ENCODE data around the gene MED9. TPM values are rescaled to one million over a fixed set of nuclear protein-coding genes. Genes with fewer than 3 reads are reported as not detected.

MED9 gene
- total and polyA plus RNA-seq, 9 of the 15 experiments (the other 6 are each of a cell fraction or from before 2014, with no cell fraction given): 2.2 to 15.8 (median 12.7) TPM

DNA sequence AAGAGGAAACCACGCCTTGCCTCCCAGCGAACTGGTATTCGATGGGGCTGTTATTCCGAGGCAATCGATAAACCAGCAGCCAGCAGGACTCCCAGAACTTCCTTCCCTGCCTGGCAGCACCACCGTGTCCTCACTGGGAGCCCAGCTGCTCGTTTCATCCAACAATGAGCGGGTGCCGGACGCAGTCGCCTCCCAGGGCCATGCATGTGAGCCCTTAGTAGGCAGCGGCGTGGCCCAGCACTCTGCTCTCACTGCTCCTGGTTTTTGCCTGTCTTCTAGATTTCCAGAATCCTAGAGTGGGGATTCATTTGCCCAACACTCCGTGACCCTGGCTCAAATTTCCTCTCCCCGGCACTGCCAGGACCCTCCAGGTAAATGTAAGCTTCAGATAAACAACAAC lies 48.5 kb downstream of the MED9 start:
- intact Hi-C loops (cut with micrococcal nuclease): no loop called here
- no peak overlapping the region for H3K4me3 ChIP-seq
- H3K4me1 ChIP-seq (replicated peaks in 1 of 2; ENCODE audit: control insufficient read depth in 2 of 2, insufficient read depth in 2 of 2, low read length in 2 of 2): peaks cover 0 to 14% of the 10 kb centered on the region in 2 experiments; a peak in 2 of 5 replicates
- no peaks in the 10 kb centered on the region for H3K79me2 ChIP-seq (ENCODE audit: control insufficient read depth, insufficient read depth, low read length)
- H3K27me3 ChIP-seq (ENCODE audit: control insufficient read depth in 2 of 2, insufficient read depth in 2 of 2, low read length in 2 of 2): no peaks in the 10 kb centered on the region
- no peaks in the 10 kb centered on the region for H4K20me1 ChIP-seq (replicated peaks; ENCODE audit: control insufficient read depth, insufficient read depth, low read length)
- ATAC-seq (no peak), DNase-seq (ENCODE audit: extremely low read depth in 1 of 4, low spot score in 3 of 4) (no peak), FAIRE-seq (no peak)
- H3K4me2 ChIP-seq (ENCODE audit: insufficient read depth, low read length): no peak overlapping the region
- no peaks in the 10 kb centered on the region for H3K9me3 ChIP-seq (replicated peaks; ENCODE audit: control insufficient read depth, insufficient read depth, low read depth, low read length)
- ChIA-PET CTCF (ENCODE audit: low intra/inter-chr PET ratio) (no interaction called here), POLR2A (interaction anchor here (1.1 kb wide), 1 partner anchor 14 kb away, joined by 6 read pairs; no protein-coding TSS in a partner anchor)
- WGBS (ENCODE audit: insufficient coverage, low coverage, missing lambda C conversion rate): 69% methylated on average over 9 of the region's 15 CpGs
- H2AFZ ChIP-seq (ENCODE audit: low read depth, low read length): no peak overlapping the region
- no peaks in the 10 kb centered on the region for H3K9me1 ChIP-seq (ENCODE audit: control insufficient read depth, insufficient read depth, low read length)
- no peak overlapping the region for H3K9ac ChIP-seq (ENCODE audit: insufficient read depth in 1 of 2, low read depth in 2 of 2, low read length in 2 of 2)
- in situ Hi-C loops (cut with MboI): no loop called here
- no peak overlapping the region for H3K27ac ChIP-seq (ENCODE audit: extremely low read depth, low read depth, low read length)
- H3K36me3 ChIP-seq (ENCODE audit: control insufficient read depth, insufficient read depth, low read length): no peaks in the 10 kb centered on the region
- no TSS peak for BruUV-seq (replicated peaks)
- no peak for TF ChIP-seq SMAD4 (CRISPR knock-in tag; conservative IDR thresholded peaks at IDR 0.05)
- TF ChIP-seq, protein P1, sequence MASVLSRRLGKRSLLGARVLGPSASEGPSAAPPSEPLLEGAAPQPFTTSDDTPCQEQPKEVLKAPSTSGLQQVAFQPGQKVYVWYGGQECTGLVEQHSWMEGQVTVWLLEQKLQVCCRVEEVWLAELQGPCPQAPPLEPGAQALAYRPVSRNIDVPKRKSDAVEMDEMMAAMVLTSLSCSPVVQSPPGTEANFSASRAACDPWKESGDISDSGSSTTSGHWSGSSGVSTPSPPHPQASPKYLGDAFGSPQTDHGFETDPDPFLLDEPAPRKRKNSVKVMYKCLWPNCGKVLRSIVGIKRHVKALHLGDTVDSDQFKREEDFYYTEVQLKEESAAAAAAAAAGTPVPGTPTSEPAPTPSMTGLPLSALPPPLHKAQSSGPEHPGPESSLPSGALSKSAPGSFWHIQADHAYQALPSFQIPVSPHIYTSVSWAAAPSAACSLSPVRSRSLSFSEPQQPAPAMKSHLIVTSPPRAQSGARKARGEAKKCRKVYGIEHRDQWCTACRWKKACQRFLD (CRISPR knock-in tag; IDR thresholded peaks at IDR 0.05): no peak
- TF ChIP-seq, protein P2, sequence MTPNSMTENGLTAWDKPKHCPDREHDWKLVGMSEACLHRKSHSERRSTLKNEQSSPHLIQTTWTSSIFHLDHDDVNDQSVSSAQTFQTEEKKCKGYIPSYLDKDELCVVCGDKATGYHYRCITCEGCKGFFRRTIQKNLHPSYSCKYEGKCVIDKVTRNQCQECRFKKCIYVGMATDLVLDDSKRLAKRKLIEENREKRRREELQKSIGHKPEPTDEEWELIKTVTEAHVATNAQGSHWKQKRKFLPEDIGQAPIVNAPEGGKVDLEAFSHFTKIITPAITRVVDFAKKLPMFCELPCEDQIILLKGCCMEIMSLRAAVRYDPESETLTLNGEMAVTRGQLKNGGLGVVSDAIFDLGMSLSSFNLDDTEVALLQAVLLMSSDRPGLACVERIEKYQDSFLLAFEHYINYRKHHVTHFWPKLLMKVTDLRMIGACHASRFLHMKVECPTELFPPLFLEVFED (CRISPR knock-in tag; conservative IDR thresholded peaks at IDR 0.05): no peak
- no peak for TF ChIP-seq EGR1 (conservative IDR thresholded peaks at IDR 0.05)
- TF ChIP-seq UBTF (IDR thresholded peaks at IDR 0.05; ENCODE audit: borderline replicate concordance in 1 of 2, low read depth in 2 of 2, low read length in 2 of 2): no peak
- no peak for TF ChIP-seq TRIM25 (IDR thresholded peaks at IDR 0.05; ENCODE audit: borderline replicate concordance)
- no peak for TF ChIP-seq MYC (IDR thresholded peaks at IDR 0.05; ENCODE audit: low read depth, low read length)
- no peak for TF ChIP-seq MYC (CRISPR knock-in tag; IDR thresholded peaks at IDR 0.05; ENCODE audit: borderline replicate concordance, low read depth)
- TF ChIP-seq NCOA2 (IDR thresholded peaks at IDR 0.05; ENCODE audit: partially characterized antibody in 2 of 2): no peak
- no peak for TF ChIP-seq ETV6 (IDR thresholded peaks at IDR 0.05; ENCODE audit: borderline replicate concordance in 1 of 2, low read depth in 2 of 2, low read length in 1 of 2)
- no peak for TF ChIP-seq ETV6 (CRISPR knock-in tag; IDR thresholded peaks at IDR 0.05; ENCODE audit: borderline replicate concordance)
- TF ChIP-seq ZFPM2 (CRISPR knock-in tag; IDR thresholded peaks at IDR 0.05): no peak

All from K562 (cell line).